ENCODE results near the gene FGF21. TPM values are rescaled to one million over a fixed set of nuclear protein-coding genes. Genes with fewer than 3 reads are reported as not detected.

Gene FGF21
- total RNA-seq, 1 donor: not detected

GRCh38 chr19:48720613-48721296 lies 34.6 kb upstream of the FGF21 start:
- H3K27me3 ChIP-seq (ENCODE audit: insufficient read depth, low read length): no peaks in the 10 kb centered on the region
- H3K4me3 ChIP-seq (ENCODE audit: low read length): peak overlapping the region; percentile 45
- no peaks in the 10 kb centered on the region for H3K9me3 ChIP-seq (ENCODE audit: low read depth, low read length)
- peaks cover 17% of the 10 kb centered on the region for H3K4me1 ChIP-seq (ENCODE audit: insufficient read depth, low read length)

GRCh38 chr19:48722196-48722708 lies 33.1 kb upstream of the FGF21 start:
- H3K9me3 ChIP-seq (ENCODE audit: low read depth, low read length): no peaks in the 10 kb centered on the region
- no peaks in the 10 kb centered on the region for H3K27me3 ChIP-seq (ENCODE audit: insufficient read depth, low read length)
- peaks cover 29% of the 10 kb centered on the region for H3K4me1 ChIP-seq (ENCODE audit: insufficient read depth, low read length)
- no peak overlapping the region for H3K4me3 ChIP-seq (ENCODE audit: low read length)

DNA sequence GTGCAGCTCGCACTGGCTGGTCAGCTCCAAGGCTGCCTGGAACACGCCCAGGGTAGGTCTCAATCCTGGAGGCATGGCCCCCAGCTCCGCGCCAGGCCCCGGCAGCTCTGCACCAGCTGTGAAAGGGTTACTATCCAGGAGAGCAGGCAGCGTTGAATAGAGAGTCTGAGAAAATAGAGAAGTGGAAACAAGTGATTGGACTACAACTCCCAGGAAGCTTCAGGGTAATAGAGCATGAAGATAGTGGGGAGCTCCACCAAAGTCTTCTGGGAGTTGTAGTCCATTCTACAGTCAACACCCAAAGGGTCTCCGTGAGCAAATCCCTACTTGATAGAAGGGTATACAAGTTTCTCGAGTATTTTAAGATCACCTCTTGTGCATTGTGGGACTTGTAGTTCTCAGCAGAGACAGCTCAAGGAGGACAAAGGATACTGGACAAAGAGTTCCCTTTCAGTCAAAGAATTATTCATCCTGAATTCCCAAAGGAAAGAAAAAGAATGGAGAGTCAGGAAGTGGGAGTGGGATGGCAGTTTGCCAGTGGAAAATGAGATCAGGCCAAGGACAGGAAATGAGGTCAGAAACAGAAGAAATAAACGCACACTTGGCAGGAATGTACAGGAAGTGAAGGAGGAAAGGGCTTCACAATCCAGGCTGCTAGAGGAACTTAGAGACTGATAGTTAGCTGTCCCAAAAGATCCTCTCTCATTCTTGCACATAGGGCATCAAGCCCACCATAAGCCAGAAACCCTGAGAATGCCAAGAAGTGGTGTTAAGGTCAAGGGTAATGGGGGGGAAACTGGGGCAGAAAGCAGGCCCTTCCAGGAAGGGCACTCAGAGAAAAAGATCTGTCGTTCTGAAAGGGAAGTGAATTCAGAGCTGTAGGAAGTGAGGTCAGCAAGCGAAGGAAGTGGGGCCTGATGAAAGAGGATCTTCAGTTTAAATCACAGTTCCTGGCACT lies 30.2 kb upstream of the FGF21 start:
- Histone ChIP-seq H3K9me3 (ENCODE audit: low read depth, low read length) (no peaks in the 10 kb centered on the region), H3K4me1 (ENCODE audit: insufficient read depth, low read length) (peaks cover 29% of the 10 kb centered on the region), H3K27me3 (ENCODE audit: insufficient read depth, low read length) (no peaks in the 10 kb centered on the region), H3K4me3 (ENCODE audit: low read length) (no peak overlapping the region)

DNA sequence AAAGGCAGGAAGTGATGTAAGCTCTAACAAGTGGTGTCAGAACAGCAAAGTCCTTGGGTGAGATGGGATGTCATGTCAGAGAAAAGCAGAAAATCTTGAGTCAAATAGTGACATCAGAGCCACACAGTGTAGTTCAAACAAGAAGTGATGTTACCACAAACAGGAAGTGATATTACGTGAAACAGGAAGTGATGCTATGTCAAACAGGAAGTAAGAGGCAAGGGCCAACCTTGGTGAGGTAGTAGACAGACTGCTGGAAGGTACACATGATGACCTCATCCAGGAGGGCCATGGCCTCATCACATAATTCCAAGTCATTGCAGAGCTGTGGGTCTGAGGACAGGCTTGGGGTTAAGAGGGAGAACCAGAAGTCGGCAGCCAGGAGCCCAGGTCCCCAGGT lies 28.8 kb upstream of the FGF21 start:
- Histone ChIP-seq H3K27me3 (ENCODE audit: insufficient read depth, low read length) (no peaks in the 10 kb centered on the region), H3K4me3 (ENCODE audit: low read length) (no peak overlapping the region), H3K9me3 (ENCODE audit: low read depth, low read length) (no peaks in the 10 kb centered on the region), H3K4me1 (ENCODE audit: insufficient read depth, low read length) (peaks cover 23% of the 10 kb centered on the region)

- Histone ChIP-seq H3K4me1 (ENCODE audit: insufficient read depth, low read length) (peaks cover 20% of the 10 kb centered on the region), H3K9me3 (ENCODE audit: low read depth, low read length) (no peaks in the 10 kb centered on the region), H3K4me3 (ENCODE audit: low read length) (no peak overlapping the region), H3K27me3 (ENCODE audit: insufficient read depth, low read length) (no peaks in the 10 kb centered on the region)
Measured at GRCh38 chr19:48728911-48729664, 26.2 kb upstream of the FGF21 start.

- H3K9me3 ChIP-seq (ENCODE audit: low read depth, low read length): no peaks in the 10 kb centered on the region
- no peaks in the 10 kb centered on the region for H3K27me3 ChIP-seq (ENCODE audit: insufficient read depth, low read length)
- peaks cover 5% of the 10 kb centered on the region for H3K4me1 ChIP-seq (ENCODE audit: insufficient read depth, low read length)
- no peak overlapping the region for H3K4me3 ChIP-seq (ENCODE audit: low read length)
Measured at GRCh38 chr19:48731452-48731851, 23.9 kb upstream of the FGF21 start.

DNA sequence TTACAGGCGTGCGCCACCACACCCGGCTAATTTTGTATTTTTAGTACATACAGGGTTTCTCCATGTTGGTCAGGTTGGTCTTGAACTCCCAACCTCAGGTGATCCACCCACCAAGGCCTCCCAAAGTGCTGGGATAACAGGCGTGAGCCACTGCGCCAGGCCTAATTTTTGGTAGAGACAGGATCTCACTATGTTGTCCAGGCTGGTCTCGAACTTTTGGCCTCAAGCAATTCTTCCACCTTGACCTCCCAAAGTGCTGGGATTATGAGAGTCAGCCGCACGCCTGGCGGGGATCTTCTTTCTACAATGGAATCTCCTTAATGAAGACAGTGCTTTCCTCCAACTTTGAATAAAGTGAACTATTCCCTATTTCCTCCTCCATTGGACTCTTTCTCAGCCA lies 20.7 kb upstream of the FGF21 start:
- peaks cover 7% of the 10 kb centered on the region for H3K4me1 ChIP-seq (ENCODE audit: insufficient read depth, low read length)
- no peaks in the 10 kb centered on the region for H3K9me3 ChIP-seq (ENCODE audit: low read depth, low read length)
- H3K27me3 ChIP-seq (ENCODE audit: insufficient read depth, low read length): peaks cover 3% of the 10 kb centered on the region
- no peak overlapping the region for H3K4me3 ChIP-seq (ENCODE audit: low read length)

- Histone ChIP-seq H3K27me3 (ENCODE audit: insufficient read depth, low read length) (peaks cover 7% of the 10 kb centered on the region), H3K9me3 (ENCODE audit: low read depth, low read length) (no peaks in the 10 kb centered on the region), H3K4me3 (ENCODE audit: low read length) (no peak overlapping the region), H3K4me1 (ENCODE audit: insufficient read depth, low read length) (peaks cover 11% of the 10 kb centered on the region)
Measured at GRCh38 chr19:48735031-48735615, 20.2 kb upstream of the FGF21 start.

GRCh38 chr19:48737360-48737998 lies 17.8 kb upstream of the FGF21 start:
- Histone ChIP-seq H3K4me1 (ENCODE audit: insufficient read depth, low read length) (peaks cover 23% of the 10 kb centered on the region), H3K9me3 (ENCODE audit: low read depth, low read length) (no peaks in the 10 kb centered on the region)

GRCh38 chr19:48738557-48739403 lies 16.5 kb upstream of the FGF21 start:
- Histone ChIP-seq H3K27me3 (ENCODE audit: insufficient read depth, low read length) (peaks cover 14% of the 10 kb centered on the region), H3K4me1 (ENCODE audit: insufficient read depth, low read length) (peaks cover 23% of the 10 kb centered on the region), H3K4me3 (ENCODE audit: low read length) (peak overlapping the region; percentile 15), H3K9me3 (ENCODE audit: low read depth, low read length) (no peaks in the 10 kb centered on the region)

More at GRCh38 chr19:48737360-48737998, 17.8 kb upstream of the FGF21 start:
- Histone ChIP-seq H3K4me3 (ENCODE audit: low read length) (no peak overlapping the region), H3K27me3 (ENCODE audit: insufficient read depth, low read length) (peaks cover 14% of the 10 kb centered on the region)

GRCh38 chr19:48739404-48740163 lies 15.7 kb upstream of the FGF21 start:
- peak overlapping the region; percentile 15 for H3K4me3 ChIP-seq (ENCODE audit: low read length)
- peaks cover 23% of the 10 kb centered on the region for H3K4me1 ChIP-seq (ENCODE audit: insufficient read depth, low read length)
- H3K9me3 ChIP-seq (ENCODE audit: low read depth, low read length): no peaks in the 10 kb centered on the region
- peaks cover 14% of the 10 kb centered on the region for H3K27me3 ChIP-seq (ENCODE audit: insufficient read depth, low read length)

GRCh38 chr19:48740164-48740972 lies 15.0 kb upstream of the FGF21 start, which contains the start of gene RASIP1:
RASIP1 (minus strand) TSS chr19:48740610; CDS start chr19:48740282, 328 bp downstream.
- no peak within 1 kb of the TSS for H3K4me3 ChIP-seq (ENCODE audit: low read length)
- no peaks in the 10 kb centered on the region for H3K9me3 ChIP-seq (ENCODE audit: low read depth, low read length)
- peaks cover 23% of the 10 kb centered on the region for H3K4me1 ChIP-seq (ENCODE audit: insufficient read depth, low read length)
- H3K27me3 ChIP-seq (ENCODE audit: insufficient read depth, low read length): peaks cover 20% of the 10 kb centered on the region

Data from mononuclear cell (primary cell).